ENCODE results near the gene TP73. TPM values are rescaled to one million over a fixed set of nuclear protein-coding genes. Genes with fewer than 3 reads are reported as not detected.

The TP73 gene
- total and polyA plus RNA-seq, 4 donors: 0.30 to 3.0 (median 1.2) TPM

- no peak overlapping the region for H3K27ac ChIP-seq (ENCODE audit: low read depth, low read length)
- peaks cover 93% of the 10 kb centered on the region for H3K36me3 ChIP-seq (ENCODE audit: control insufficient read depth, insufficient read depth, low read length)
- no peak overlapping the region for H3K4me3 ChIP-seq (ENCODE audit: low read depth, low read length)
- H3K4me1 ChIP-seq (ENCODE audit: control insufficient read depth, insufficient read depth, low read length): peaks cover 17% of the 10 kb centered on the region
- DNase-seq (ENCODE audit: low read depth in 4 of 6, low spot score in 6 of 6): no peak
- H3K9me3 ChIP-seq (ENCODE audit: control insufficient read depth, insufficient read depth, low read length): no peaks in the 10 kb centered on the region
- WGBS (ENCODE audit: insufficient coverage): 85% methylated on average over 22 of the region's 23 CpGs
- no peaks in the 10 kb centered on the region for H3K27me3 ChIP-seq (ENCODE audit: control insufficient read depth, insufficient read depth, low read length)
Observed at GRCh38 chr1:3779265-3779911, 127.1 kb downstream of the TP73 start.

DNA sequence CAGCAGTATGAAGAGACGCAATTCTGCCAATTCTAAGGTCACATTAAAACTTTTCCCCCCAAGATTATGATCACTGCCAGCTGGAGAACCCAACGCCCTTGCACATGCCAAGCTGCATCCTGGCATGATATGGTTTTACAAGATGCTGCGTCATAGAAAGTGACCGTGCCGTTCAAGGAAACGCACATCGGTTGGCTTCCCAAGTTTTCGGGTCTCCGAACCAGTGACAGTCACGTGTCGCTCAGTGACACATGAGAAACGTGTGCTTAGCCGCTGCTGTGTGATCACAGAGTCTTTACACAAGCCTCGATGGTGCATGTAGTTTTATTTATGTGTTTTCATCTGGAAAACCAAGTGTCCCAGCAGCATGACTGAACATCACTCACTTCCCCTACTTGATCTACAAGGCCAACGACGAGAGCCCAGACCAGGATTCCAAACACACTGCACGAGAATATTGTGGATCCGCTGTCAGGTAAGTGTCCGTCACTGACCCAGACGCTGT lies 127.6 kb downstream of the TP73 start:
- no peak overlapping the region for H3K27ac ChIP-seq (ENCODE audit: low read depth, low read length)
- WGBS (ENCODE audit: insufficient coverage): 92% methylated on average over 17 of the region's 20 CpGs

GRCh38 chr1:3780901-3781300 lies 128.6 kb downstream of the TP73 start:
- Histone ChIP-seq H3K4me1 (ENCODE audit: control insufficient read depth, insufficient read depth, low read length) (peaks cover 4% of the 10 kb centered on the region), H3K27ac (ENCODE audit: low read depth, low read length) (no peak overlapping the region), H3K9me3 (ENCODE audit: control insufficient read depth, insufficient read depth, low read length) (no peaks in the 10 kb centered on the region), H3K27me3 (ENCODE audit: control insufficient read depth, insufficient read depth, low read length) (no peaks in the 10 kb centered on the region), H3K36me3 (ENCODE audit: control insufficient read depth, insufficient read depth, low read length) (peaks cover 99% of the 10 kb centered on the region), H3K4me3 (ENCODE audit: low read depth, low read length) (no peak overlapping the region)
- no peak for DNase-seq (ENCODE audit: low read depth in 4 of 6, low spot score in 6 of 6)
- 96% methylated on average over 15 of the region's 21 CpGs for WGBS (ENCODE audit: insufficient coverage)

More for the DNA sequence above, 127.6 kb downstream of the TP73 start:
- Histone ChIP-seq H3K27me3 (ENCODE audit: control insufficient read depth, insufficient read depth, low read length) (no peaks in the 10 kb centered on the region), H3K9me3 (ENCODE audit: control insufficient read depth, insufficient read depth, low read length) (no peaks in the 10 kb centered on the region), H3K4me3 (ENCODE audit: low read depth, low read length) (no peak overlapping the region), H3K4me1 (ENCODE audit: control insufficient read depth, insufficient read depth, low read length) (peaks cover 14% of the 10 kb centered on the region), H3K36me3 (ENCODE audit: control insufficient read depth, insufficient read depth, low read length) (peaks cover 99% of the 10 kb centered on the region)
- no peak for DNase-seq (ENCODE audit: low read depth in 4 of 6, low spot score in 6 of 6)

DNA sequence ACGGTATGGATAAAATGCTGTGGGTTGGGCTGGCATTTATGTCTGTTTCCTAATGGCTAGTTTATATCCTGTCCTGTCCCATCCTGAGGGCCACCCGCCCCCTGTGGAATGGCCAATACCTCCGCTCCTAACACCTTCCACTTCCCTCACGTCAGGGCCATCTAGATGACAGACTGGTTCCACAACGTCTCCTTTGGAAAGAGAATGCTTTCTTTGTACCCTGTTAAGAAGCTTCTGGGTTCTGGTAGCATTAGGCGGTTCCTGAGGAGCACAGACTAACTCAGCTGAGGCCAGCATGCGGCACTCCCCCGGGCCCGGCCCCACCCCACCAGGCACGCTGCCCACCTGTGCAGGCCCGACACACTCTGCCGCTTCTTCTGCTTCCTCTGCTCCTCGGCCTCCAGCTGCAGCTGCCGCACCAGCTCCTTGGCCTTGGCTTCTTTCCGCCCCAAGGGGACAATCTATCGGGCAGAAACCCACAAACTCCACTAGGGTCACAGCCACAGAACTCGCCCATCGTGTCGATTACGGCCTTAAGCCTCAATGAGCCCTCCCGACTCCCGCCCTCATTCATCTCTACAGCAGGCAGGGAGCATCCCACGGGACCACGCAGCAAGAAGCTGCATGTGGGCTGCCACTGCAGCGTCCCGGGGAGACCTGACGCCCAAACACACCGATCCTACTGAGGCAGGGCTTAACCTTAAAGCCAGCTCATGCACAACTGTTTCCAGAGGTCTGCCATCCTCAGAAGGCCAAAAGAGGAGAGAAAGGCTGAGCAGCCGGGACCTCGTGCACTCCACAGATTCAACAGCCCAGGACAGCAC lies 131.5 kb downstream of the TP73 start:
- no peak overlapping the region for H3K4me3 ChIP-seq (ENCODE audit: low read depth, low read length)
- 97% methylated on average over 24 of the region's 30 CpGs for WGBS (ENCODE audit: insufficient coverage)
- no peak overlapping the region for H3K27ac ChIP-seq (ENCODE audit: low read depth, low read length)
- no peak for DNase-seq (ENCODE audit: low read depth in 4 of 6, low spot score in 6 of 6)
- no peaks in the 10 kb centered on the region for H3K27me3 ChIP-seq (ENCODE audit: control insufficient read depth, insufficient read depth, low read length)
- no peaks in the 10 kb centered on the region for H3K9me3 ChIP-seq (ENCODE audit: control insufficient read depth, insufficient read depth, low read length)
- no peaks in the 10 kb centered on the region for H3K4me1 ChIP-seq (ENCODE audit: control insufficient read depth, insufficient read depth, low read length)
- peaks cover 99% of the 10 kb centered on the region for H3K36me3 ChIP-seq (ENCODE audit: control insufficient read depth, insufficient read depth, low read length)

- WGBS (ENCODE audit: insufficient coverage): 88% methylated on average over 12 of the region's 13 CpGs
Observed at GRCh38 chr1:3785045-3785444, 132.7 kb downstream of the TP73 start.

DNA sequence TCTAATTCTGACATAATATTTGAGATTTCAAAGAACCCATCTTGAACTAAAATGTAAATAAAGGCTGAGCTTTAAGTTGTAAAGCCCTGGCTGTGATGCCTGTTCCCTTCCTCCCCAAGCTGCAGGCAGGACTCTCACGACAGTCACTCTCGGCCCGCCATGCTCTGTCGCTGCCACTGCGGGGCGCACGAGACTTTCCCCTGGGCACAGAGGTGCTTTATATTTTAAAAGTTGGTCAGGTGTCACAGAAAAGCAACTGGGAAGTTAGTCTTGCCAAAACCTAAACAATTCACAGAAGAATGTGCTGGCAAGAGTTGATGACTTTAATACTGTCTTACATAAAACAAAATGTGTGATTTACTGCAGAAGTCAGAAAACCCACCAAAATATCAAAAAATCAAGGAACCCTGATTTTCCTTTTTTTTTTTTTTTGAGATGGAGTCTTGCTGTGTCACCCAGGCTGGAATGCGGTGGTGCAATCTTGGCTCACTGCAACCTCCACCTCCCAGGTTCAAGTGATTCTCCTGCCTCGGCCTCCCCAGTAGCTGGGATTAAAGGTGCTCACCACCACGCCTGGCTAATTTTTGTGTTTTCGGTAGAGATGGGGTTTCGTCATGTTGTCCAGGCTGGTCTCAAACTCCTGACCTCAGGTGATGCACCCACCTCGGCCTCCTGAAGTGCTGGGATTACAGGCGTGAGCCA lies 133.3 kb downstream of the TP73 start:
- Histone ChIP-seq H3K27ac (ENCODE audit: low read depth, low read length) (no peak overlapping the region), H3K4me1 (ENCODE audit: control insufficient read depth, insufficient read depth, low read length) (no peaks in the 10 kb centered on the region), H3K36me3 (ENCODE audit: control insufficient read depth, insufficient read depth, low read length) (peaks cover 99% of the 10 kb centered on the region), H3K27me3 (ENCODE audit: control insufficient read depth, insufficient read depth, low read length) (no peaks in the 10 kb centered on the region), H3K4me3 (ENCODE audit: low read depth, low read length) (no peak overlapping the region), H3K9me3 (ENCODE audit: control insufficient read depth, insufficient read depth, low read length) (no peaks in the 10 kb centered on the region)
- WGBS (ENCODE audit: insufficient coverage): 98% methylated on average over 5 of the region's 14 CpGs
- no peak for DNase-seq (ENCODE audit: low read depth in 4 of 6, low spot score in 6 of 6)

More at GRCh38 chr1:3785045-3785444, 132.7 kb downstream of the TP73 start:
- Histone ChIP-seq H3K4me1 (ENCODE audit: control insufficient read depth, insufficient read depth, low read length) (no peaks in the 10 kb centered on the region), H3K27me3 (ENCODE audit: control insufficient read depth, insufficient read depth, low read length) (no peaks in the 10 kb centered on the region), H3K27ac (ENCODE audit: low read depth, low read length) (no peak overlapping the region), H3K4me3 (ENCODE audit: low read depth, low read length) (no peak overlapping the region), H3K9me3 (ENCODE audit: control insufficient read depth, insufficient read depth, low read length) (no peaks in the 10 kb centered on the region), H3K36me3 (ENCODE audit: control insufficient read depth, insufficient read depth, low read length) (peaks cover 99% of the 10 kb centered on the region)
- DNase-seq (ENCODE audit: low read depth in 4 of 6, low spot score in 6 of 6): no peak

Small RNA genes lying within 50 kb of the gene (small RNA-seq; reads per million reads assigned to genes)
- gene RF02197 (ENCODE audit: low replicate concordance) (not detected), gene RN7SL574P (ENCODE audit: low replicate concordance) (not detected)

Other genes starting within 250 kb of the TP73 start
- 1 to 10 TPM; 2.6 to 3.7 TPM for gene ARHGEF16, start 197.9 kb upstream of the TP73 start, total RNA-seq
- gene ARHGEF16, start 197.9 kb upstream of the TP73 start, polyA plus RNA-seq (ENCODE audit: insufficient read length in 2 of 2): 1 to 10 TPM; 1.7 to 4.2 TPM
- gene MEGF6, start 41.0 kb upstream of the TP73 start, total RNA-seq: 10 to 100 TPM in 1 of 2 donors, 1 to 10 TPM in 1; 6.0 to 15.4 TPM
- 10 to 100 TPM; 15.1 to 19.9 TPM for gene MEGF6, start 41.0 kb upstream of the TP73 start, polyA plus RNA-seq (ENCODE audit: insufficient read length in 2 of 2)
- gene TPRG1L, start 27.5 kb upstream of the TP73 start, total RNA-seq: 10 to 100 TPM; 18.5 to 37.9 TPM
- 10 to 100 TPM; 39.6 to 45.3 TPM for gene TPRG1L, start 27.5 kb upstream of the TP73 start, polyA plus RNA-seq (ENCODE audit: insufficient read length in 2 of 2)
- 10 to 100 TPM; 12.3 to 12.8 TPM for gene WRAP73, start 2.4 kb upstream of the TP73 start, total RNA-seq
- 10 to 100 TPM; 17.0 to 22.8 TPM for gene WRAP73, start 2.4 kb upstream of the TP73 start, polyA plus RNA-seq (ENCODE audit: insufficient read length in 2 of 2)
- gene CCDC27, start 99.9 kb downstream of the TP73 start, total RNA-seq: not detected
- gene CCDC27, start 99.9 kb downstream of the TP73 start, polyA plus RNA-seq (ENCODE audit: insufficient read length in 2 of 2): under 1 TPM; 0.11 to 0.26 TPM
- 10 to 100 TPM in 1 of 2 donors, under 1 TPM in 1; 0.99 to 10.1 TPM for gene SMIM1, start 120.2 kb downstream of the TP73 start, total RNA-seq
- gene SMIM1, start 120.2 kb downstream of the TP73 start, polyA plus RNA-seq (ENCODE audit: insufficient read length in 2 of 2): 1 to 10 TPM; 2.8 to 3.7 TPM
- gene LRRC47, start 144.0 kb downstream of the TP73 start, total RNA-seq: 10 to 100 TPM; 27.0 to 35.5 TPM
- gene LRRC47, start 144.0 kb downstream of the TP73 start, polyA plus RNA-seq (ENCODE audit: insufficient read length in 2 of 2): 10 to 100 TPM; 65.5 to 81.6 TPM
- gene CEP104, start 204.7 kb downstream of the TP73 start, total RNA-seq: 10 to 100 TPM; 23.9 to 35.2 TPM
- 10 to 100 TPM; 33.5 to 43.8 TPM for gene CEP104, start 204.7 kb downstream of the TP73 start, polyA plus RNA-seq (ENCODE audit: insufficient read length in 2 of 2)
- gene DFFB, start 205.0 kb downstream of the TP73 start, total RNA-seq: 1 to 10 TPM; 6.9 to 8.2 TPM
- 10 to 100 TPM in 1 of 2 donors, 1 to 10 TPM in 1; 7.4 to 15.4 TPM for gene DFFB, start 205.0 kb downstream of the TP73 start, polyA plus RNA-seq (ENCODE audit: insufficient read length in 2 of 2)
- 10 to 100 TPM; 18.5 to 29.1 TPM for gene C1orf174, start 247.8 kb downstream of the TP73 start, total RNA-seq
- gene C1orf174, start 247.8 kb downstream of the TP73 start, polyA plus RNA-seq (ENCODE audit: insufficient read length in 2 of 2): 10 to 100 TPM; 23.7 to 27.2 TPM

Measured in spinal cord (tissue), 10 donors.